ENCODE data around the gene MYO5C.
"Not testable (repeated sequence)": the region's sequence is repeated elsewhere in the genome, so short reads cannot be mapped to it uniquely, and the experiment has no call there.

The MYO5C gene

GRCh38 chr15:52246686-52247431 lies 48.7 kb downstream of the MYO5C start:
- FAIRE-seq (no peak), DNase-seq (ENCODE audit: low spot score) (peak; percentile 30)

GRCh38 chr15:52243697-52244555 lies 51.7 kb downstream of the MYO5C start:
- no peak for DNase-seq (ENCODE audit: low spot score)
- FAIRE-seq, result no peak

- FAIRE-seq, result no peak
These were observed 52.3 kb downstream of the MYO5C start for GRCh38 chr15:52243286-52243685.

GRCh38 chr15:52241489-52241888 lies 54.1 kb downstream of the MYO5C start:
- DNase-seq (ENCODE audit: low spot score) (no peak), FAIRE-seq (no peak)

More at GRCh38 chr15:52243286-52243685, 52.3 kb downstream of the MYO5C start:
- no peak for DNase-seq (ENCODE audit: low spot score)

GRCh38 chr15:52240166-52240565 lies 55.4 kb downstream of the MYO5C start:
- FAIRE-seq (no peak), DNase-seq (ENCODE audit: low spot score) (no peak)

- not testable (repeated sequence) for DNase-seq (ENCODE audit: low spot score); FAIRE-seq
These were observed 56.5 kb downstream of the MYO5C start for GRCh38 chr15:52238989-52239525.

GRCh38 chr15:52238149-52238548 lies 57.5 kb downstream of the MYO5C start:
- no peak for DNase-seq (ENCODE audit: low spot score)

GRCh38 chr15:52236013-52236412 lies 59.6 kb downstream of the MYO5C start:
- no peak for FAIRE-seq
- DNase-seq (ENCODE audit: low spot score), result peak; percentile 49

More at GRCh38 chr15:52238149-52238548, 57.5 kb downstream of the MYO5C start:
- FAIRE-seq, result no peak

GRCh38 chr15:52234596-52235541 lies 60.7 kb downstream of the MYO5C start:
- FAIRE-seq (no peak), DNase-seq (ENCODE audit: low spot score) (no peak)

- DNase-seq (ENCODE audit: low spot score) (no peak), FAIRE-seq (no peak)
These were observed 62.2 kb downstream of the MYO5C start for GRCh38 chr15:52233405-52233804.

- DNase-seq (ENCODE audit: low spot score), result no peak
- no peak for FAIRE-seq
These were observed 63.3 kb downstream of the MYO5C start for GRCh38 chr15:52232327-52232726.

- FAIRE-seq (no peak), DNase-seq (ENCODE audit: low spot score) (no peak)
These were observed 65.5 kb downstream of the MYO5C start for GRCh38 chr15:52230073-52230472.

GRCh38 chr15:52228921-52229320 lies 66.7 kb downstream of the MYO5C start:
- DNase-seq (ENCODE audit: low spot score), result peak; percentile 57
- FAIRE-seq, result no peak

- no peak for FAIRE-seq
- DNase-seq (ENCODE audit: low spot score), result peak; percentile 76
These were observed 68.1 kb downstream of the MYO5C start for GRCh38 chr15:52227456-52227855.

- DNase-seq (ENCODE audit: low spot score) (no peak), FAIRE-seq (no peak)
These were observed 70.4 kb downstream of the MYO5C start for GRCh38 chr15:52225230-52225629.

- no peak for DNase-seq (ENCODE audit: low spot score)
- FAIRE-seq, result no peak
These were observed 71.4 kb downstream of the MYO5C start for GRCh38 chr15:52224211-52224610.

- DNase-seq (ENCODE audit: low spot score) (no peak), FAIRE-seq (no peak)
These were observed 73.9 kb downstream of the MYO5C start for GRCh38 chr15:52221730-52222129.

GRCh38 chr15:52220937-52221660 lies 74.5 kb downstream of the MYO5C start:
- FAIRE-seq, result no peak
- no peak for DNase-seq (ENCODE audit: low spot score)

GRCh38 chr15:52220251-52220650 lies 75.4 kb downstream of the MYO5C start:
- FAIRE-seq, result no peak
- DNase-seq (ENCODE audit: low spot score), result no peak

- DNase-seq (ENCODE audit: low spot score) (no peak), FAIRE-seq (no peak)
These were observed 76.8 kb downstream of the MYO5C start for GRCh38 chr15:52218816-52219215.

Data from RCC 7860 (cell line).